ENCODE results near the gene C12orf43. TPM values are rescaled to one million over a fixed set of nuclear protein-coding genes. Genes with fewer than 3 reads are reported as not detected.

The C12orf43 gene
- total RNA-seq, 1 donor = 13.0 TPM

DNA sequence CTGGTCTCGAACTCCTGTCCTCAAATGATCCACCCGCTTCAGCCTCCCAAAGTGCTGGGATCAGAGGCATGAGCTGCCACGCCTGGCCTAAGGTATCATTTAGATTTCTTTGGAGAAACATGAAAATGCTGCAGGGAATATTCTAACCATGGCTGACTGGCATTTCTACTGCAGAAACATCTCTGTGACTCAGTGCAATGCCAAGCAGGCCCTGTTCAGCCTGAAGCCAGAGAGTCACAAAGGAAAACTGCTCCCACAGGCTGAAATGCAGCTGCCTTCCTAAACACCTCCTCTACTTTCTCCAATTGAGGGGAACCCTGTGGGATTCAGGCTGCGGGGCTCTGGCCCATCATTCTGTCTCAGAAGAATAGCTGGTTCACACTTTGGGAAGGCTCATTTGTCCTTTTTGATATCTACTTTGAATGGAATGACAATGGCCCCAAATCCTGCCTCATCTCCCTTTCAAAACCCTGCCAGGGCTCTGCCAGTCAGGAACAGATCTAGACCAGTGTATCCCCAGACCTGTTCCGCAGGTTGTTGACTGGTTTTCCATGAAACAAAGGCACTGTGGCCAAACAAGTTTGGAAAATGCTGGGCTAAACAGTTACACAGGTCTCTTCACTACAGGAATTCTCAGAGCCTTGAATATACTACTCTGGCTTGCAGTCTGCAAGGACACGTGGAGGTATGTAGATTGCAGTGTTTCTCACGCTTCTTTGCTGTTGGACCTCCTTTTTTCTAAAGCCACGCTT is 7.8 kb downstream of the C12orf43 start:
- TF ChIP-seq, protein P1, sequence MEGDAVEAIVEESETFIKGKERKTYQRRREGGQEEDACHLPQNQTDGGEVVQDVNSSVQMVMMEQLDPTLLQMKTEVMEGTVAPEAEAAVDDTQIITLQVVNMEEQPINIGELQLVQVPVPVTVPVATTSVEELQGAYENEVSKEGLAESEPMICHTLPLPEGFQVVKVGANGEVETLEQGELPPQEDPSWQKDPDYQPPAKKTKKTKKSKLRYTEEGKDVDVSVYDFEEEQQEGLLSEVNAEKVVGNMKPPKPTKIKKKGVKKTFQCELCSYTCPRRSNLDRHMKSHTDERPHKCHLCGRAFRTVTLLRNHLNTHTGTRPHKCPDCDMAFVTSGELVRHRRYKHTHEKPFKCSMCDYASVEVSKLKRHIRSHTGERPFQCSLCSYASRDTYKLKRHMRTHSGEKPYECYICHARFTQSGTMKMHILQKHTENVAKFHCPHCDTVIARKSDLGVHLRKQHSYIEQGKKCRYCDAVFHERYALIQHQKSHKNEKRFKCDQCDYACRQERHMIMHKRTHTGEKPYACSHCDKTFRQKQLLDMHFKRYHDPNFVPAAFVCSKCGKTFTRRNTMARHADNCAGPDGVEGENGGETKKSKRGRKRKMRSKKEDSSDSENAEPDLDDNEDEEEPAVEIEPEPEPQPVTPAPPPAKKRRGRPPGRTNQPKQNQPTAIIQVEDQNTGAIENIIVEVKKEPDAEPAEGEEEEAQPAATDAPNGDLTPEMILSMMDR (IDR thresholded peaks at IDR 0.05; ENCODE audit: insufficient read depth, low read depth, low read length) = no peak
- DNase-seq (ENCODE audit: low read depth) = no peak
- no peak overlapping the region for H3K4me3 ChIP-seq (ENCODE audit: low read depth, low read length)

DNA sequence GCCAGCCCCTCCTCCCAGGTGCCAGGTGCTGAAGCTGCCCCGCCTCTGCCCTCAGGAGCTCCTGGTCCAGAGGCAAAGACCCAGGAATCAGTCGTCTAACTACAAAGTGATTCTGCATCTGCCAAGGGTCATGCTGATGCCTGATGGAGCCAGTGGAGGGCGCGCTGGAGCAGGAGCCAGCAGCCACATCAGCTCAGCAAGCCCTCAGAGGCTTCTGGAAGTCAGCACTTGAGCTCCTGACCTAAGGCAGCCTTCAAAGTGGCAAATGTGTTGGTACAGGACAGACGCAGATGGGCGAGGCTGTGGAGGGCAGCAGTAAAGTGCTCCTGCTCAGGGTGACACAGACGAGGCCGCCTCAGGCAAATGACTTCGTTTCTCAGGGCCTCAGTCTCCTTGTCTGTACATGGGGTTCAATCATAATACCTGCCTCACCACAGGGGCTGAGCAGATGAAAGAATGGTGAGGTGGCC is 10.9 kb downstream of the C12orf43 start:
- TF ChIP-seq, protein P1 (IDR thresholded peaks at IDR 0.05; ENCODE audit: insufficient read depth, low read depth, low read length) = peak; percentile 78
- DNase-seq (ENCODE audit: low read depth) = peak; percentile 42
- no peak overlapping the region for H3K4me3 ChIP-seq (ENCODE audit: low read depth, low read length)

DNA sequence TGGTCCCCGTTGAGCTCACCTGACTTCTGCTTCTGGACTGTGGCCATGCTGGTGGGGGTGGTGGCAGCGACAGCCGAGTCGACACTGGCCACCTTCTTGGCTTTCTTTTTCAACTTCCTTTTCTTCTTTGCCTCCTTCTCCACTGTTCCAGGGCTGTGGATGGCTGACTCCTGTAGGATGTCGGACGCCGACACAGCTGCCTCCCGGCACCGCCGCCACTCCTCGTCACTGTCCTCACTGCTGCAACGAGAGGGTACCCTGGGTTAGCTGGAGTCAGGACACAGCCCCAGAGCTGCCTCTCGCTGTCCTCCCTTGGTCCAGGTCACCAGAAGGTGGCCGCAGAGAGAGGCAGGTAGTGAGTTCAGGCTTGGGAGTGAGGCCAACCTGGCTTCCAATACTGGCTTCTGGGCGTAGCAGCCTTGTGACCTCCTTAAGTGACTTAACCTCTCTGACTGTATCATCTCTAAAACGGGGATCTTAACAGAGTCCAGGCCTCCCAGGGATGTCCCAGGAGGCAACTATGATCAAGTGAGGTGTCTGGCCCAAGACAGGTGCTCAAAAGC is 12.0 kb downstream of the C12orf43 start:
- TF ChIP-seq, protein P1 (IDR thresholded peaks at IDR 0.05; ENCODE audit: insufficient read depth, low read depth, low read length) = no peak
- H3K4me3 ChIP-seq (ENCODE audit: low read depth, low read length) = no peak overlapping the region
- no peak for DNase-seq (ENCODE audit: low read depth)

DNA sequence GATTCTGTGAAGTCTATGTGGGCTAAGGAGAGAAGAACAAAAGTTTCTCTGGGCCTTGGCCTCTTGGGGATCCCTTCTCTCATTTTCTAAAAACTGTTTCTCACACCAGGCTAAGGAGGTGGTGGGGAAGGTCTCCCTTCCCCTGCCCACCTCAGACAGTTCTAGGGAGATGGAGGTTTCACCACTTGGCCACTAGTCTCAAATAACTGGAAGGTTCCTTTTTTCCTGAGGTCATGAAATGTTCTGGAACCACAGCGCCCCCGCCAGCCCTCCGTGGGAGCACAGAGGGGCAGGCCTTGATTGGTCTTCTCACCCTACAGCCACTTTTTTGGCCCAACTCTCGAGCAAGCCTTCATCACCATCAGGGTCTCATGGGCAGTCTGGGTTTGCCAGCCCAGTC is 12.6 kb downstream of the C12orf43 start:
- DNase-seq (ENCODE audit: low read depth) = no peak
- TF ChIP-seq, protein P1 (IDR thresholded peaks at IDR 0.05; ENCODE audit: insufficient read depth, low read depth, low read length) = no peak
- no peak overlapping the region for H3K4me3 ChIP-seq (ENCODE audit: low read depth, low read length)

DNA sequence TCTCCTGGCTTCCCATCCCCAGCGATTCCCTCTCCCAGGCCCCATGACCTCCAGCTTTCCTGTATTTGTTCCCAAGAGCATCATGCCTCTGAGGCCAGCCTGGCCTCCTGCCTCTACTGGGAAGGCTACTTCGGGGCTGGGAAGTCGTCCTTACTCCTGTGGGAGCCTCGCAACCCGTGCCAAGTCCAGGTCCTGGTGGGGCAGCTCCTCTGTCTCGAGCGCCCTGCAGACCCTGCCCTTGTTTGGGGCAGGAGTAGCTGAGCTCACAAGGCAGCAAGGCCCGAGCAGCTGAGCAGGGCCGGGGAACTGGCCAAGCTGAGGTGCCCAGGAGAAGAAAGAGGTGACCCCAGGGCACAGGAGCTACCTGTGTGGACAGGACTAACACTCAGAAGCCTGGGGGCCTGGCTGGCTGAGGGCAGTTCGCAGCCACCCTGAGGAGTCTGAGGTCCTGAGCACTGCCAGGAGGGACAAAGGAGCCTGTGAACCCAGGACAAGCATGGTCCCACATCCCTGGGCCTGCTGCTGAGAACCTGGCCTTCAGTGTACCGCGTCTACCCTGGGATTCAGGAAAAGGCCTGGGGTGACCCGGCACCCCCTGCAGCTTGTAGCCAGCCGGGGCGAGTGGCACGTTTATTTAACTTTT is 14.3 kb downstream of the C12orf43 start:
- TF ChIP-seq, protein P1 (IDR thresholded peaks at IDR 0.05; ENCODE audit: insufficient read depth, low read depth, low read length) = no peak

DNA sequence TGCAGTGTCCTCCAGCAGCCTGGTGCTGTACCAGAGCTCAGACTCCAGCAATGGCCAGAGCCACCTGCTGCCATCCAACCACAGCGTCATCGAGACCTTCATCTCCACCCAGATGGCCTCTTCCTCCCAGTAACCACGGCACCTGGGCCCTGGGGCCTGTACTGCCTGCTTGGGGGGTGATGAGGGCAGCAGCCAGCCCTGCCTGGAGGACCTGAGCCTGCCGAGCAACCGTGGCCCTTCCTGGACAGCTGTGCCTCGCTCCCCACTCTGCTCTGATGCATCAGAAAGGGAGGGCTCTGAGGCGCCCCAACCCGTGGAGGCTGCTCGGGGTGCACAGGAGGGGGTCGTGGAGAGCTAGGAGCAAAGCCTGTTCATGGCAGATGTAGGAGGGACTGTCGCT is 15.2 kb downstream of the C12orf43 start:
- no peak overlapping the region for H3K4me3 ChIP-seq (ENCODE audit: low read depth, low read length)
- TF ChIP-seq, protein P1 (IDR thresholded peaks at IDR 0.05; ENCODE audit: insufficient read depth, low read depth, low read length) = no peak
- DNase-seq (ENCODE audit: low read depth) = no peak

More for the DNA sequence above, 14.3 kb downstream of the C12orf43 start:
- DNase-seq (ENCODE audit: low read depth) = no peak
- no peak overlapping the region for H3K4me3 ChIP-seq (ENCODE audit: low read depth, low read length)

Data from fibroblast of villous mesenchyme (primary cell).